ENCODE measurements around the gene CDK18.
"Not testable (repeated sequence)": the region's sequence is repeated elsewhere in the genome, so short reads cannot be mapped to it uniquely, and the experiment has no call there.

Gene CDK18

DNA sequence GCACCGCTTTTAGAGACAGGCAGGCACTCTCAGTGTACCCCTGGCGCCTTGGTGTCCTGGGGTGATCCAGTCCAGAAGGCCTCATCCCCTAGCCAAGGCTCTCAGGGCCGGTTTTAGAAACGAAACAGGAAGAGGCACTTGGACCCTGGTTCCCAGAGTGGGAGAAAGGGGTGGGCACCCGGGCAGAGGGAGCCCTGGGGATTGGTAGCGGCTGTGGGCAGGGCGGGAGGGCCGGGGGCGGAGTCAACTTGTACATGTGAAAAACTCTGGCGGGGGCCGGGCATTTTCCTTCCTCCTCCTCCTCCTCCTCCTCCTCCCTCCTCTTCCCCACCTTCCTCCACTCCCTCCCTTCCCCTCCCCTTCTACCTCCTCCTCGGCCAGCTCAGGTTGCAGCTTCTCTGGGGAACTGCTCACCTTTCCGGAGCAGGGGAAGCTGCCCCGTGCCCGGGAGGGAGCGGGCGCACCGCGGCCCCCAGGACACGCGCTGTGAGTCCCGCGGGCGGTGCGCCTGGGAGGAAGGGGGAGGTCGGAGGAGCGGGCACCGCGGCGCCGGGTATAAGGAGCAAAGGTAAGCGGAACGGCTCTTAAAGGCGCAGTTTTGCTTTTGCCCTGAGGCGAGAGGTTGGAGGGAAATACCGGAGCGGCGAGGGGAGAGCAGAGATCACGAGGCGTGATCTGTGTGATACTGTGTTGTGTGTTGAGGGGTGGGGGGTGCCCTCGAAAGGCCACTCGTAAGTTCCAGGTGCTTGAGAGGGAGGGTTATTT lies at the start of gene CDK18:
TSS of gene CDK18 (plus strand) at position 359 of the 765 bp plus-strand sequence. CDS start 18,499 bp downstream, outside the sequence.
- peak; percentile 25 for DNase-seq (ENCODE audit: low read depth)

DNA sequence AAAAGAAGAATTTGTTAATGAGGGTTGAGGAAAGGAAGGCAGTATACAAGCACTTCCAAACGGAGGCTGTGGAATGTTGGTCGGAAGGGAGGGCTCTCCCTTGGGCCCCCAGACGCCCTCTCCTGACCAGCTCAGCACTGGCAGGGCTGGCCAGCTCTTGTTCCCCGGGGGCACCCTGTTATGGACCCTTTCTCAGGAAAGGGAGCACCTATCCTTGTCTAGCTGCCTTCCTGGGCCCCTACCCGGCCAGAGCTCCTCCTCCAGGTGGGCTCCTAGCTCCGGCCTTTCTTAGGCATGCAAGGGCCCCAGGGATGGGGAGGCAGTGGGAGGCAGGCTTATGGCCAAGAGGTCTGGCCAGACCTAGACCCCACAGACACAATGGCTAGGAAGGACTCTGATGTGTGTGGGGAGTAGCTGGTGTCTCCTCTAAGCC lies 49.5 kb upstream of the CDK18 start:
- DNase-seq (ENCODE audit: low read depth) = no peak

DNA sequence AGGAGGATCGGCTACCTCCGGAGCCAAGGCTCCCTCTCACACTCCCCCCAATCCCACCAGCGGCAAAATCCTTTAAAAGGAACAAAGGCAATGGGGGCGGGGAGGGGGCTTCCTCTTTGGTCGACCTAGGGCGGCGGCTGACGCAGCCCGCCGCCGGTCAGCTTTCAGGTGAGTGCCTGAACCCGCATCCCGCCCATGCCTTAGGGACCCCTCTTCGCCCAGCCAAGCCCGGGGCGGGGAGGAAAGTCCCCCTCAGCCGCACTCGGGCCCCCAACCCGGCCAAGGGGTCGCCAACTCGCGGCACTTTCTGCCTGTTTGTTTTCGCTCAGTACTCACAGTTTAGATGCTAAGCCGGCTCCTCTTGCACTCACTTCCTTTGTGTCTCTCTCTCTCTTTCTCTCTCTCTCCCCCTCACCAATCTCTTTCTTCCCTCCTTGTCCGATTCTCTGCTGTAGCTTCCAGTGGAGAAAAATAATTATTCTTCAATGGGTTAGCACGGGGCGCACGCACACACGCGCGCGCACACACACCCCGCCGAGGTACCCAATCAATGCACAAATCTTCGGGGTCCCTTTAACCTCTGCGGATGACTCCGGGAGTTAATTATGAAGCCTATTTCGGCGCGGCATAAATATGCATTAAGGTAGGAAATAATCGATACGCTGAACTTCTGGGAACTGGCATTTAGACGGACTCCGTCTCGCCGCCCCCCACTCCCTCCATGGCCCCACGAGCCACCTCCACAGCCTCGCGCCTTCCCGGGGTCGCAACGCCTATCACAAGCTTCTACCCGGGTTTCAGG lies 48.7 kb upstream of the CDK18 start, which contains the start of gene BLACAT1:
TSS of gene BLACAT1 (minus strand) at position 465 of the 802 bp plus-strand sequence.
- no peak for DNase-seq (ENCODE audit: low read depth)

DNA sequence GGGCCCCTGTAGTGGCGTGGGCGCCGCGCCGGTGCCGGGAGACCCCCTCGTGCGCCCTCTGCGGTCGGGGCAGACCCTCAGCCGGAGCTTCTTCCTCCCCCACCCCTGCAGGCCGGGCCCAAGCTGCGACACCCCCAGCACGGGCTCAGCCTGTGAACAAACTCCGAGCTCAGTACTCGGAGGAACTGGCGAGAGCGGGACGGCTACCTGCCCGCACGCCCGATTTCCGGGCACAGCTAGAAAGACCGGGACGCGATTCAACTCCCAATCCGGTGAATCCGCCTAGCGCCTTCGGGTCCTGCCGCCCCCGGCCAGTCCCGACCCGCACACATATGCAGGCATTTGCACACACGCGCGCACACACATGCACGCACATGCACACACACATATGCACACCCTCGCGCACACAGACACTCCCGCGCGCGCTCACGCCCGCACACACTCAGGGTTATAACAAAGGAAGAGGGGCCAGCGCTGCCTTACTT lies 48.0 kb upstream of the CDK18 start:
- no peak for DNase-seq (ENCODE audit: low read depth)

DNA sequence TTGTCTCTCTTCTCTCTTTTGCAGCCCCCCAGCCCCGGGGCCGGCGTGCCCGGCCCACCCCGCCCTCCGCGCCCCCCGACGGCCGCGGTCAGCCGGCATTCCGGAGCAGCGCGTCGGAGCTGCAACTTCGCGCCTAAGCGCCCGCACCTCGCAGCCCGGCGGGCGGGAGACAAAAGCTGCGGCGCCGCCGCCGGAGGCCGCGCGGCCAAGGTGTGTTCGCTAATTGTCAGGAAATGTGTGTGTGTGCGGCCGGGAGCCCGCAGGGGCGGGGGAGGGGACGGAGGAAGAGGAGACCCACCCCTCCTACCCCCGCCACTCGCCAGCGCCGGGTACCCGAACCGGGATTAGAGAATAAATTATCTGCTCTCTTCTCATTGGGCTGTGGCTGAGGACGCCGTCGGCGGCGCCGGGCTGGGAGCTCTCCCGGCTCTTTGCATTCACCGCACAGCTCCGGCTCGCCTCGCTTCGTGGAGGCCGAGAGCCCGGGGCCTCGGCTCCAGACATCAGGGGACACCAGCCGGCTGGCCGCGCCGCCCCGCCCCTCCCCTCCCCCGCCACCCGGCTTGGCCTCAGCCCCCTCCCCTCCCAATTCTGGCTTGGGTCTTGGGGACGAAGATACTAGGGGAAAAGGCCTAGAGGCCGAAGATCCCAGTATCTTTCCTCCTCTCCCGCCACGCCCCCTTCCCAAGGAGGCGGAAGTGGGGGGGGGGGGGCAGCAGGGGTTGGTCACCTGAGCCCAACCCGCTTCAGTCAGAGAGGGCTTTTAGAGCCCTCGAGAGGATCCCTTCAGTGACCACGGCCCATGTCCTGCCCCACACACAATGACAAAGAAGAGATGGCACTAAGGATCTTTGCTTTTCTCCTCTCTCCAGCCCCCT lies 47.4 kb upstream of the CDK18 start:
- no peak for DNase-seq (ENCODE audit: low read depth)

DNA sequence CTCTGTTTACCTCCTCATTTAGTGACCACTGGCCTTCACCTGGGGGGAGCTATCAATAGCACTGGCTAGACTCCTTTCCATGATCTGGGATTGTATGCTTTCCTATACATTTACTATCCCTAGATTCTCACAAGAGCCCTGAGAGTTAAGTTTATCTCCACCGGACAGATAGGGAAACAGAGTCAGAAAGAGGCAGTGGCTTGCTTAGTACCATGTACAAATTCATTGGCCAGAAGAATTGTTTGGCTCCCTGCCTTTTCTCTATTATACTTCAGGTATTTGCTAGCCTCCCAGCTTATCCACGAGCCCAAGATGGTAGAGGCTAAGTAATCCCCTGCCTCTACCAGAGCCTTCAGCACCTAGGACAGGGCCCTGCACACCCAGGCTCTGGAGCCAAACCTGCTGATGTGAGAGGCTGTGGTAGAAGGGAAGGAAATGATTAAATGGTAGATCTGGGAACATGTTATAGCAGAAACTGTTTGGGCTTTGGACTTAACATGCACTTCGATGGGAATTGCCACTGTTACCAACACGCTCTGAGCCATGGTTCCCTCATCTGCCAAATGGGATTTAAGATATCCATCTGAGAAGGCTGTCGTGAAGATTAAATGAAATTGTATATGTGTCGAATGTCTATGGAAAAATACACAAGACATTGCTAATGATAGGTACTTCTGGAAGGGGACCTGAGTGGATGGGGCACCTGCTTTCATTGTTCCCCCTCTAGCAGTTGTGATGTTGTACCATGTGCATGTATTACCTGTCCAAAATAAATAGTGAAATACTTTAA lies 45.5 kb upstream of the CDK18 start:
- no peak for DNase-seq (ENCODE audit: low read depth)

DNA sequence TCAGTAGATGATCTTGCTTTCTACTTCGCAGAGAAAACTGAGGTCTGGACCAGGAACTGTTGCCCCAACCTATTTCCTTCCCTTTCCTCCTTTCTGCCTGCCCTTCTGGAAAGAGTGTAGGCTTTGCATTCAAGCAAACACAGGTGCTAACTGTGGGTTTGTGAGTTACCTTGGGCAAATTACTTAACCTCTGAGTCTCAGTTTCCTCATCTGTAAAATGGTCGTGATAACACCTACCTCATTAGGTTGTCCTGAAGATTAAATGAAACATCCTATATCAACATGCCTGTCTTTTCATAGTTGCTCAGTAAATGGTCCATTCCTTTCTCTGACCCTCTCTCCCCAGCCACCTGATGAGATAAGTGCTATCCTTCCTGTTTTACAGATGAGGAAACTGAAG lies 39.1 kb upstream of the CDK18 start:
- DNase-seq (ENCODE audit: low read depth) = no peak

DNA sequence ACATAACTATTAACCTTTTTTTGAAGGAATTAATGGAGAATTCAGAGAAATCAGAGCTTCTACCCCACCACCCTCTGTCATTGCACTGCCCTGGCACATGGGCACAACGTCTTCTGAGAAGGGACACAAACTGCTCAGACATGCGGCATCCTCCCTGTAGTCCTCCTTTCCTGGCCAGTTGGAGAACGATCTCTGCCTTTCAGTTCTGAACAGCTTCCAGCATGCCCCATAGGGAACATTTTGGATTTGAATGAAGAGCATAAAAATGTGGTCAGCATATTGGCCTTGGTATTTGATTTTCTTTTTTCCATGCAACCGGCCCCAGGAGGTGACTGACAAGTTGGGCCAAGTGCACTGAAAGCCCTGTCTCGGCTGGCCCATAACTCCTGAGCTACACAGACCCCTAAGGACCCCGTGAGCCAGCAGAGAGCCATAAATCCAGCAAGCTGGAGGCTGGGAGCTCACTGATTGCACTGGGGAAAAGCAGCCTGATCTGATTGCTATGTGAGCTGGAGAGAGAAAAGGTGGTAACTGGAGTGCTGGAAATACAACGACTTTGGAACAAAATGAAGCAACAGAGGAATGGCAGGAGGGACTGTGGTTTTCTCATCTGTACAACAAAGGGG lies 37.8 kb upstream of the CDK18 start:
- no peak for DNase-seq (ENCODE audit: low read depth)

DNA sequence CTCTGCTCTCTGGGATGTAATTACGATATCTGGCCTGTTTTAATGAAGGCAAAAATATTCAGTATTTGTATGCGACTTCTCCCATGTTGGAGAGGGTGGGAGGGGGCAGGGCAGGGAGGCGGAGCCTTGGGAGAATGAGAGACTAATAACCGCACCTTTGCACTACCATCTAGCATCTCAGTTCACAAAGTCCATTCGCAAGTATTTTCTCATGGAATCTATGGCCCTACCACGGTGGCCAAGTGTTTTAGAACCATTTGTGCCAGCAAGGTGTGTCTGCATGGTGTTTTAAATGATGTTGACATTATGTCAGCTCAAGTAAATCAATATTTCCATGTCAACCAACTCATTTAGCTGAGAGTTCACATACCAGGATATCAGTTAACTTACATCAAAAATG lies 34.3 kb upstream of the CDK18 start:
- DNase-seq (ENCODE audit: low read depth) = no peak

DNA sequence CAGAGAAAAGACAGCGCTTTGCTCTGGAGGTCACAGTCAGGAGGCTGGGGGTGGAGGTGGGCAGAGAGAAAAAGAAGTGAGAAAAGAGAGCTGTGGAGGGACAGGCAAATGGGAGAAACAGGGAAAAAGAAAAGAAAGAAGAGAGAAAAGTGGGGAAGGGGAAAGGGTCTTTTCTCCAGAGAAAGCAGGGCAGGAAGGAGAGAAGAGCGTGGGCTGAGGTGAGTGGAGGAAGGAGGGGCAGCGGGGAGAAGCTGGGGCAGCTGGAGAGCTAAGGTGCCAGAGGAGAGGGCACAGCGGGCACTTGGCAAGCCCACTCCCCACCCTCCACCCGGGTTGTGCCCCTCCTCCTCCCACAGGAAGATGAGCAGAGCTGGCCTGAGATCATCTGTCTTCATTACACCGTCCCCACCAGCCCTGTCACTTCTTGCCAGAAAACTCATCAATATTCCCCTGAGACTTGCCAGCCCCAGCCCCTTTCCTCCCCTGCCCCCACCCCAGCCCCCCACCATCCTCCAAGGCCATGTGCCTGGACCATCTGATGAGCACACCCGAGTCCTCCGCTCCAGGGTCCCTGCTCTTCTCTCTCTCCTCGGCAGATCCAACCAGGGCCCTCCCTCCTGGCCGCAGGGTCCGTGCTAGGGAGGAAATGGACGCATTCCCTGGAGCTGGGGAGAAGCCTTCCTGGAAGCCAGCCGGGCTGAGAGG lies 31.6 kb upstream of the CDK18 start:
- DNase-seq (ENCODE audit: low read depth) = no peak

DNA sequence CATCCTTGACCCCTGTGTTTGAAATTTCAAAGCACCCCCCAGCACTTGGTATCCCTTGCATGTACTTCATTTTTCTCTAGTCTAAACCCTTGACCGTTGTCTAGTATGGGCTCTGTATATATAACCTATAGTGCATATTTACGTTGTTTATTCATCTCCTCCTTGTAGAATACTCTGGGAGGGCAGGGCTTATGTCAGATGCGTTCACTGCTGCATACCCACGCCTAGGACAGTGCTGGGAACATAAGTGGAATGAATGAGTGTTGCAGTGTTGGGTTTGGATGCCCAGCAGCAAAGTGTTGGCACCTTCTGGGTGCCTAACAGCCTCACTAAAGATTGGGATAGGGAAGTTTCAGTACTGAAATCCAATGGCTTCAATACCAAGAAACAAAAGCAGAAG lies 31.0 kb upstream of the CDK18 start:
- no peak for DNase-seq (ENCODE audit: low read depth)

DNA sequence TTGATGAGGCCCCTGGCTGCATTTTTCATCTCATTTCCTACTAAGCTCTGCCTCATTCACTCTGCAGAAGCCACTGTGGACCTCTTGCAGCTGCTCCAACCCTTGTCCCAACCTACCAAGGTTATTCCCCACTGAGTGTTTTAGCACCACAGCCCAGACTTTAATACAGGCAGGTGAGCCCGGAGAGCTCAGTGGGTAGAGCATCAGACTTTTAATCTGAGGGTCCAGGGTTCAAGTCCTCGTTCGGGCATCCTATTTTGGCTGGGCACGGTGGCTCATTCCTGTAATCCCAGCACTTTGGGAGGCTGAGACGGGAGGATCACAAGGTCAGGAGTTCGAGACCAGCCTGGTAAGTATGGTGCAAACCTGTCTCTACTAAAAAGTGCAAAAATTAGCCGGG lies 30.5 kb upstream of the CDK18 start:
- no peak for DNase-seq (ENCODE audit: low read depth)

DNA sequence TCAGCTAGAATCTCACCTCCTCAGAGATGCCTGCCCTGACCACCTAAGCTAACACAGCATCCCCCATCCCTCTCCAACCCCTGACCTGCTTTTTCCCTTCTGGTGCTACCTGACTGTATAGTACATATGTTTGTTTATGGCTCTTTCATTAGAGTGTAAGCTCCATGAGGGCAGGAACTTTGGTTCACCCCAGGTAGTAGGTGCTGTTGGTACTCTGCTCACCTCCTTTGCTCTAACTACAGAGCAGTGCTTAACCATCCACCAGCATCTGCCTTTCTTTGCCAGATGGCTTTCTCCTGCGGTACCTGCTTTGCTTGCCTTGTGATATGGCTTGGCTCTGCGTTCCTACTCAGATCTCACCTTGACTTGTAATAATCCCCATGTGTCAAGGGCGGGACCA lies 29.9 kb upstream of the CDK18 start:
- DNase-seq (ENCODE audit: low read depth) = no peak

DNA sequence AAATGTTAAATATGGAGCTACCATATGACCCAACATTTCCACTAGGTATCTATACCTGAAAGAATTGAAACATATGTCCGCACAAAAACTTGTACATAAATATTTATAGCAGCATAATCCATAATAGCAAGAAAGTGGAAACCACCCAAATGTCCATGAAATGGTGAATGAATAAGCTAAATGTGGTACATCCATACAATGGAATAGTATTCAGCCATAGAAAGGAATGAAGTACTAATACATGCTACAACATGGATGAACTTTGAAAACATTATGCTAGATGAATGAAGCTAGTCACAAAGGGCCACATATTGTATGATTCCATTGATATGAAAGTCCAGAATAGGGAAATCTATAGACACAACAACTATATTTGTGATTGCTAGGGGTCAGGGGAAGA lies 28.6 kb upstream of the CDK18 start:
- DNase-seq (ENCODE audit: low read depth) = no peak

DNA sequence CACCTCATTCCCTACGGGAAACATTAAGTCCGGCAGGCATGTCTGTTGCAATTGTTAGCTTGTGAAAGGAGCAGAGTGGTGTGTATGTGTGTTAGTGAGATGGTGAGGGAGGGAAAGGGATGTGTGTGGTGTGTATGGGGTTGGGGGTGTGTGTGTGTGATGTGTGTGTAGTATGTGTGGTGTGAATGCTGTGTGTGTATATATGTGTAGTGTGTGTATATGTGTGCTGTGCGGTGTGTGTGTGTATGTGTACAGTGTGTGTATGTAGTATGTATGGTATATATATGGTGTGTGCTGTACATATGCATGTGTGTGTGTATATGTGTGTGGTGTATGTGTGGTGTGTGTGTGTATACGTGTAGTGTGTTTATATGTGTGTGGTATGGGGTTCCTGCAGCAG lies 27.8 kb upstream of the CDK18 start:
- DNase-seq (ENCODE audit: low read depth) = no peak

DNA sequence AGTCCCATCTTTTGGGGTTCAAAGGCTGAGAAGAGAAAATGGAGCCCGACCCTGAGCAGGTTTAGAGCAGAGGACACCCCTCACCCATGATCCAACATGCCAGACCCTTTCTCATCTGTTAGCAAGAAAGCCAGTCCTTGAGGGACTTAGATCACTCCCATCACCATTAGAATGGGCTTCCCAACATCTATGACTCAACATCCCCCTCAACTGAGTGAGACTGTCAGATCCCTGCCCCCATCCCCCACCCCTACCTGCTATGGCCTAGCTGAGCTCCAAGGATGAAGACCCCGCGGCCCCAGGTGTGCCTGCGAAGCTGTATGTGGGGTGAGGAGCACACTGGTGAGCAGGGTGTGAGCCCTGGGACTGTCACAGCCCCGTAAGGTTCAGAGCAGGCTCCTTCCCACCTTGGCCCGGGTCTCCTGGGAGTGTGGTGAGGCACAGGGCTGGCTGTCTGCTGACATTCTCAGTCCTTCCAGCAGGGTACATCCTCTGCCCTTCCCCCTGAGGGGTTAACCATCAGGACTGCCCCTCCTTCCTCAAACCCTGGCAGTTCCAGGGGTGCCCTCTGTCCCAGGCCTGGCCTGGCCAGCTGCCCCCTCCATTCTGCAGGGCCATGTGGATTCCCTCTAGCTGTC lies 27.2 kb upstream of the CDK18 start:
- no peak for DNase-seq (ENCODE audit: low read depth)

DNA sequence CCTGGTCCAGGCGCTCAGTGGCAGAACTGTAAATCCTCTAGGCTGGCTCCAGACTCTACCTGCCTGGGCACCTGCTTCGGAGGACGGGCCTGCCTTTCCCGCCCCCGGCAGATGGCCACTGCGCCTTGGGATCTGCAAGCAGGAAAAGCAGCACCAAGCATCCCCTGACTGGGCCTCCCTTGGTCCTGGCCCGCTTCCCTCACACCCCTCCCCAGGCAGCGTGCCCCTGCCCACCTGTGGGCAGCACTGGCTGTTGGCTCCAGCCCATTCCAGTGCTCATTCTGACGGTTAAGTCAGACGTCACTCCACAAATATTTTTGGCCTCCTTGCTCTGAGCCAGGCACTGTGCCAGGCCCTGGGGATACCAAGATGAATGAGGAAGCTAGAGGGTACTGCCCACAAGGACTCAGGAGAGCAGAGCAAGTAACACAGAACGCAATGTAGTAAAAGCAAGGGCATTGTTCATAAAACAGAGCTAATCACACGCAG lies 26.7 kb upstream of the CDK18 start:
- no peak for DNase-seq (ENCODE audit: low read depth)

DNA sequence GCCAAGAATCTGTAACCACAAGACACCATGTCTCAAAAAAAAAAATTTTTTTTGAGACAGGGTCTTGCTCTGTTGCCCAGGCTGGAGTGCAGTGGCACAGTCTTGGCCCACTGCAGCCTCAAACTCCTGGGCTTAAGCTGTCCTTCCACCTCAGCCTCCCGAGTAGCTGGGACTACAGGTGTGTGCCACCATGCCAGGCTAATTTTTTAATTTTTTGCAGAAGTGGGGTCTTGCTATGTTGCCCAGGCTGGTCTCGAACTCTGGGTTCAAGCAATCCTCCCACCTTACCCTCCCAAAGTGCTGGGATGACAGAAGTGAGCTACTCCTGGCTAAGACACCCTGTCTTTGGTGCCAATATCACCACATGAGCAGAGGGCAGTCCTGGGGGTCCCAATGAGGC lies 25.5 kb upstream of the CDK18 start:
- not testable (repeated sequence) for DNase-seq (ENCODE audit: low read depth)

DNA sequence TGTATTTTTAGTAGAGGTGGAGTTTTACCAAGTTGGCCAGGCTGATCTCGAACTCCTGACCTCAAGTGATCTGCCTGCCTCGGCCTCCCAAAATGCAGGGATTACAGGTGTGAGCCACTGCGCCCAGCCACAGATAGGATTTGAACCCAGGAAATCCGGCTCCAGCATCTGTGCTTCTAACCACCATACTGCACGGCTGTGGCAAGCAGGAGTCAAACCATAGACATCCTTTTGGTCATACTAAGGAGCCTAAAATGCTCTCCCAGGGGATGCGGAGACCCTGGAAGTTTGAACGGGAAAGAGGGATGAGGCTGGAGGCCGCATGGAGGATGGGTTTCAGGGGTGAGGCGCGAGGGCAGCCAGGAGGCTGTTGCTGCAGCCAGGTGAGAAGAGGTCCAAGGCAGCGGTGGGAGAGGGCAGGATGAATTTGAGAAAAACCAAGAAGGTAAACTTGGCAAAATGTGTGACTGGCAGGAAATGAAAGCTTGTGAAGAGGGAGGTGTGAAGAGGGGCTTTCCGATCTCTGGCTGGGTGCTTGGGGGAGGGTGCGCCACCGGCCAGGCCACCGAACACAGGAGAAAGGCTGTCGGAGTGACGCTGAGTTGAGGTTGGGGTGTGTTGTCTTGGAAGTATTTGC lies 24.0 kb upstream of the CDK18 start:
- DNase-seq (ENCODE audit: low read depth) = peak; percentile 44
